Stimulated activated CD8-positive, alpha-beta memory T cell treated with anti-CD3 and anti-CD28 coated beads, Interleukin-7, amount 100 ng/mL, for 24 hours (primary cell): Measurements from ENCODE around the gene IFT52.

Experiments used
- DNase-seq: peaks from one replicate; pipeline ENCODE4 v3.0.0-alpha.2; 2020; ENCODE audit warnings: low read depth

IFT52 gene

GRCh38 chr20:43690943-43691598, 100.3 kb downstream of the IFT52 start:
- DNase-seq: no peak

- DNase-seq: peak; percentile 40
Measured at GRCh38 chr20:43691928-43692524, 101.3 kb downstream of the IFT52 start.

GRCh38 chr20:43694763-43695162, 104.0 kb downstream of the IFT52 start:
- no peak for DNase-seq

- DNase-seq: no peak
Measured at GRCh38 chr20:43695571-43695970, 104.8 kb downstream of the IFT52 start.
